H1 (cell line): Measurements from ENCODE around the gene SCYL3. TPM values are rescaled to one million over a fixed set of nuclear protein-coding genes. Genes with fewer than 3 reads are reported as not detected.

ENCODE experiments used
- CTCF ChIA-PET: fragments of 300-600 bp; sonication (Branson Sonifier 250); formaldehyde crosslinking; loops from one replicate; lab custom pipeline; 2021; ENCODE audit not compliant: partially characterized antibody; lab: Charles Lee
- POLR2A ChIA-PET: fragments of 300-600 bp; sonication (Branson Sonifier 250); formaldehyde crosslinking; loops from one replicate; lab custom pipeline; 2021; ENCODE audit warnings: inconsistent platforms; ENCODE audit not compliant: partially characterized antibody; lab: Charles Lee
- DNase-seq, 2 experiments: peaks; one replicate each; pipeline versions ENCODE4 v3.0.0 to v3.0.0-alpha.2; 2010 to 2022; ENCODE audit warnings: low spot score in 2 of 2, low read depth in 1 of 2, mixed read lengths in 1 of 2
- FAIRE-seq: peaks from 2 replicates; lab custom pipeline; 2011; peaks lifted over from hg19 to GRCh38; lab: Jason Lieb, UNC
- H2AFZ ChIP-seq: 2 replicates; pipeline ENCODE4 v1.8.1; 2012; ENCODE audit warnings: low read length, inconsistent platforms
- H2AK5ac ChIP-seq: 2 replicates; pipeline ENCODE4 v1.6.1; 2013; ENCODE audit warnings: low read depth, low read length
- H2BK120ac ChIP-seq: replicated peaks from 2 replicates; pipeline ENCODE3; 2013; ENCODE audit warnings: low read depth, low read length, inconsistent platforms
- H2BK12ac ChIP-seq: 2 replicates; pipeline ENCODE4 v1.6.1; 2013; ENCODE audit warnings: low read depth, low read length
- H2BK15ac ChIP-seq: 2 replicates; pipeline ENCODE4 v1.6.1; 2013; ENCODE audit warnings: low read length
- H2BK20ac ChIP-seq: 2 replicates; pipeline ENCODE4 v1.6.1; 2013; ENCODE audit warnings: low read length
- H2BK5ac ChIP-seq: 2 replicates; pipeline ENCODE4 v1.6.1; 2013; ENCODE audit warnings: low read depth, low read length
- H3K14ac ChIP-seq: 2 replicates; pipeline ENCODE4 v1.6.1; 2013; ENCODE audit warnings: inconsistent platforms; ENCODE audit not compliant: insufficient read length
- H3K18ac ChIP-seq: 2 replicates; pipeline ENCODE4 v1.6.1; 2013; ENCODE audit warnings: low read length; ENCODE audit errors: extremely low read depth
- H3K23ac ChIP-seq: 2 replicates; pipeline ENCODE4 v1.6.1; 2013; ENCODE audit warnings: inconsistent platforms; ENCODE audit not compliant: insufficient read length
- H3K23me2 ChIP-seq: 2 replicates; pipeline ENCODE4 v1.6.1; 2013; ENCODE audit warnings: low read depth, low read length
- H3K27ac ChIP-seq: 2 replicates; pipeline ENCODE4 v1.6.1; 2011; ENCODE audit warnings: low read depth, low read length, inconsistent platforms
- H3K27me3 ChIP-seq, 4 experiments: replicated peaks in 1 of 4; 1 replicate in 1 of 4; 2 replicates in 3 of 4; pipeline versions ENCODE4 v1.6.1 to v1.8.1; 2011 to 2013; ENCODE audit warnings: low read length in 3 of 4, mild to moderate bottlenecking in 3 of 4, inconsistent platforms in 2 of 4, mixed read lengths in 2 of 4, moderate library complexity in 1 of 4; ENCODE audit not compliant: control insufficient read depth in 3 of 4, insufficient read depth in 3 of 4; ENCODE audit errors: extremely low read depth in 1 of 4
- H3K36me3 ChIP-seq, 4 experiments: 2 replicates each; pipeline versions ENCODE4 v1.6.1 to v1.8.1; 2011 to 2013; ENCODE audit warnings: mild to moderate bottlenecking in 4 of 4, low read length in 3 of 4, moderate library complexity in 2 of 4, control low read depth in 1 of 4, inconsistent platforms in 1 of 4; ENCODE audit not compliant: insufficient read depth in 4 of 4, control insufficient read depth in 2 of 4
- H3K4ac ChIP-seq: replicated peaks from 2 replicates; pipeline ENCODE3; 2013; ENCODE audit warnings: low read length, low read depth, mixed read lengths, inconsistent platforms; ENCODE audit not compliant: insufficient read length
- H3K4me1 ChIP-seq, 4 experiments: replicated peaks in 1 of 4; 1 replicate in 1 of 4; 2 replicates in 3 of 4; pipeline versions ENCODE4 v1.6.1 to v1.8.1; 2011 to 2013; ENCODE audit warnings: low read length in 3 of 4, inconsistent platforms in 2 of 4, mixed read lengths in 1 of 4; ENCODE audit not compliant: insufficient read depth in 4 of 4, control insufficient read depth in 3 of 4
- H3K4me2 ChIP-seq, 2 experiments: 2 replicates each; pipeline versions ENCODE4 v1.6.1 to v1.8.1; 2011 to 2013; ENCODE audit warnings: low read depth in 2 of 2, low read length in 2 of 2, control low read depth in 1 of 2, inconsistent platforms in 1 of 2, mild to moderate bottlenecking in 1 of 2; ENCODE audit not compliant: insufficient read depth in 1 of 2
- H3K4me3 ChIP-seq, 4 experiments: fragments of 200-600, 300-600 bp in 1 of 4; sonication (generic), shearing (Covaris generic), sonication (Bioruptor Twin) in 1 of 4; 2 replicates each; pipeline versions ENCODE4 v1.5.1 to v1.8.1; 2011 to 2016; ENCODE audit warnings: low read length in 4 of 4, low read depth in 3 of 4, control low read depth in 2 of 4, inconsistent platforms in 2 of 4, mild to moderate bottlenecking in 2 of 4, mixed read lengths in 1 of 4, moderate library complexity in 1 of 4; ENCODE audit not compliant: insufficient read depth in 2 of 4; ENCODE audit errors: extremely low read depth in 1 of 4
- H3K56ac ChIP-seq: replicated peaks from 2 replicates; pipeline ENCODE3; 2013; ENCODE audit warnings: low read depth, mild to moderate bottlenecking, mixed read lengths, low read length, inconsistent platforms; ENCODE audit not compliant: insufficient read length
- H3K79me1 ChIP-seq: 2 replicates; pipeline ENCODE4 v1.6.1; 2013; ENCODE audit warnings: low read depth, low read length, control low read depth
- H3K79me2 ChIP-seq, 2 experiments: 2 replicates each; pipeline versions ENCODE4 v1.6.1 to v1.8.1; 2012 to 2013; ENCODE audit warnings: low read length in 2 of 2, mild to moderate bottlenecking in 2 of 2, inconsistent platforms in 1 of 2; ENCODE audit not compliant: insufficient read depth in 2 of 2, control insufficient read depth in 1 of 2
- H3K9ac ChIP-seq, 4 experiments: replicated peaks in 1 of 4; 1 replicate in 1 of 4; 2 replicates in 3 of 4; pipeline versions ENCODE4 v1.6.1 to v1.8.1; 2011 to 2013; ENCODE audit warnings: low read depth in 3 of 4, low read length in 3 of 4, control low read depth in 2 of 4, mild to moderate bottlenecking in 2 of 4, moderate library complexity in 2 of 4, inconsistent platforms in 1 of 4; ENCODE audit errors: extremely low read depth in 1 of 4
- H3K9me3 ChIP-seq, 2 experiments: 2 replicates each; pipeline versions ENCODE4 v1.6.1 to v1.8.1; 2012 to 2013; ENCODE audit warnings: mild to moderate bottlenecking in 2 of 2, moderate library complexity in 2 of 2, control low read depth in 1 of 2, inconsistent platforms in 1 of 2, low read depth in 1 of 2, low read length in 1 of 2, mixed read lengths in 1 of 2; ENCODE audit not compliant: insufficient read depth in 2 of 2
- H4K20me1 ChIP-seq, 2 experiments: replicated peaks in 1 of 2; 2 replicates each; pipeline versions ENCODE3 to v1.8.1; 2011 to 2013; ENCODE audit warnings: inconsistent platforms in 2 of 2, low read length in 2 of 2, mild to moderate bottlenecking in 1 of 2; ENCODE audit not compliant: insufficient read depth in 2 of 2, control insufficient read depth in 1 of 2
- H4K5ac ChIP-seq: 2 replicates; pipeline ENCODE4 v1.6.1; 2013; ENCODE audit warnings: low read length, low read depth, mixed read lengths, inconsistent platforms; ENCODE audit not compliant: insufficient read length
- H4K8ac ChIP-seq: 2 replicates; pipeline ENCODE4 v1.8.0; 2013; ENCODE audit warnings: mild to moderate bottlenecking, moderate library complexity, low read length, inconsistent platforms; ENCODE audit not compliant: insufficient read depth; ENCODE audit errors: extremely low read depth
- H4K91ac ChIP-seq: replicated peaks from 2 replicates; pipeline ENCODE3; 2013; ENCODE audit warnings: low read length, mixed read lengths, inconsistent platforms; ENCODE audit not compliant: insufficient read length
- PHF8 ChIP-seq: fragments of 200-600 bp; sonication (generic); conservative IDR thresholded peaks from 2 replicates; pipeline ENCODE4 v1.7.1; 2012; ENCODE audit warnings: low read depth, mild to moderate bottlenecking, inconsistent platforms, low read length, moderate library complexity
- WGBS, 2 experiments: shearing (Covaris generic) in 1 of 2; methylation state at CpG; one replicate each; pipeline versions ENCODE4 v1.1.6 to v1.1.7; 2013 to 2015; ENCODE audit warnings: low lambda C conversion rate in 2 of 2, mixed read lengths in 2 of 2, inconsistent platforms in 1 of 2, low coverage in 1 of 2, missing lambda C conversion rate in 1 of 2; ENCODE audit not compliant: insufficient replicate concordance in 2 of 2, insufficient coverage in 1 of 2, insufficient read length in 1 of 2; ENCODE audit errors: extremely low coverage in 1 of 2, missing lambda C conversion rate in 1 of 2; 5-methylcytosine and 5-hydroxymethylcytosine counted together
- polyA plus RNA-seq, 7 experiments: library from polyadenylated mRNA; depleted of rRNA in 3 of 7; stranded (reverse) in 5 of 7; unstranded in 2 of 7; fragments of >200 nt in 5 of 7; fragments of 200-250 nt in 2 of 7; gene quantifications; 1 replicate in 5 of 7; 2 replicates in 1 of 7; 4 replicates in 1 of 7; pipeline versions ENCODE4 v1.2.1 to v1.2.3, GENCODE V29; 2011 to 2013; ENCODE audit warnings: missing spikeins in 2 of 7, mixed read lengths in 2 of 7
- total RNA-seq: library from RNA; stranded (reverse); fragmentation: NEBNext Ultra II Directional; extraction: Animal tissue kit (Norgen Biotek cat#: 25700); gene quantifications from 2 replicates; pipeline ENCODE4 v1.2.1, GENCODE V29; 2021
- TF ChIP-seq, protein P1 (sequence below): IDR thresholded peaks from 2 replicates; pipeline ENCODE4 v1.6.1; 2011; ENCODE audit warnings: low read depth, mild to moderate bottlenecking, low read length; ENCODE audit not compliant: insufficient read depth

SCYL3 gene
- total and polyA plus RNA-seq, 2 of the 8 experiments (the other 6 are each of a cell fraction or from before 2014, with no cell fraction given), result 2.7 to 5.3 TPM

DNA sequence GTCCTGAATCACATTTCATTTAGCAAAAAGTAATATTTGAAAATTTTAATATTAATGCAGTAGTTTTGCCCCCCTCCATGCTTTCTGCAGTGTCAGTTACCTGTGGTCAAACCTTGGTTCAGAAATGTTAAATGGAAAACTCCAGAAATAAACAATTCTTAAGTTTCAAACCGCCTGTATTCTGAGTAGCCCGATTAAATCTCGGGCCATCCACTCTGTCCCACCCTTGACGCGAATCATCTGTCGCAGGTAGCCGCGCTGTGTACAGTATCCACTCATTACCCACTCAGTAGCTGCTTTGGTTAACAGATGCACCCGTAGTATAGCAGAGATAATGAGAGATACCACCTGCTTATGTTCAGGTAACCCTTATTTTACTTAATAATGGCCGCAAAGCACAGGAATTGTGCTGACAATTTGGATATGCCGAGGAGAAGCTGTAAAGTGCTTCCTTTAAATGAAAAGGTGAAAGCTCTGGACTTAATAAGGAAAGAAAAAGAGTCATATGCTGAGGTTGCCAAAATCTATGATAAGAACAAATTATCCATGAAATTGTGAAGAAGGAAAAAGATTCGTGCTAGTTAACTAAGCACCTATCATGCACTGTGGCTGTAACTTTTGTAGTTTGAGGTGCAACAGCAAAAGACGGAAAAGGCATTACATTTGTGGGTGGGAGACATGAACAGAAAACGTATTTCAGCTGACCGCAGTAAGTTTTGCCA lies 889 bp upstream of the SCYL3 start:
- Histone ChIP-seq H4K91ac (no peak overlapping the region), H3K4me1 (peaks cover 0 to 10% (median 7%) of the 10 kb centered on the region in 4 experiments; a peak in 4 of 7 replicates), H2BK120ac (no peak overlapping the region), H2BK12ac (no peak overlapping the region; the same call in 1 of the 2 replicates), H3K9ac (peak overlapping the region in 3 of 4 experiments; percentile 0 to 66 (median 53); a peak in 4 of 7 replicates), H2BK15ac (no peak overlapping the region), H4K8ac (peak overlapping the region; percentile 94), H2BK20ac (no peak overlapping the region), H3K36me3 (no peaks in the 10 kb centered on the region), H2AK5ac (no peak overlapping the region), H3K23me2 (peaks cover 3% of the 10 kb centered on the region), H3K27ac (peak overlapping the region; percentile 99), H4K5ac (peak overlapping the region; percentile 23), H3K4me3 (peak overlapping the region in 3 of 4 experiments; percentile 16 to 89 (median 87); a peak in 5 of 8 replicates), H3K4ac (no peak overlapping the region), H4K20me1 (peaks cover 0 to 7% of the 10 kb centered on the region in 2 experiments), H3K18ac (no peak overlapping the region), H3K4me2 (peak overlapping the region; percentile 74 to 76), H3K14ac (no peak overlapping the region), H2AFZ (peak overlapping the region; percentile 76), H3K56ac (no peak overlapping the region), H3K9me3 (no peaks in the 10 kb centered on the region), H3K79me2 (peaks cover 0 to 23% of the 10 kb centered on the region in 2 experiments; a peak in 2 of 4 replicates), H2BK5ac (peak overlapping the region; percentile 68), H3K79me1 (peaks cover 2% of the 10 kb centered on the region; the same call in 1 of the 2 replicates), H3K27me3 (no peaks in the 10 kb centered on the region), H3K23ac (no peak overlapping the region)
- POLR2A ChIA-PET, result interaction anchor here (1.5 to 2.2 kb wide), 8 partner anchors 8 to 637 kb away, joined by 3 to 12 read pairs (median 5); partner anchors contain the start of genes GORAB and METTL18
- DNase-seq (no peak), FAIRE-seq (no peak)
- peak; percentile 42 for TF ChIP-seq PHF8
- TF ChIP-seq, protein P1, sequence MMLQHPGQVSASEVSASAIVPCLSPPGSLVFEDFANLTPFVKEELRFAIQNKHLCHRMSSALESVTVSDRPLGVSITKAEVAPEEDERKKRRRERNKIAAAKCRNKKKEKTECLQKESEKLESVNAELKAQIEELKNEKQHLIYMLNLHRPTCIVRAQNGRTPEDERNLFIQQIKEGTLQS, result no peak
- CTCF ChIA-PET, result interaction anchor here (1.1 kb wide), 1 partner anchor 12 kb away, joined by 3 read pairs; no protein-coding TSS in a partner anchor
- WGBS, 2 experiments, result 51% methylated on average over 15 of the region's 15 CpGs; no CpG with 5 or more reads in 1 of the 2 experiments
